Measurements from ENCODE around the gene MAMDC2.
"Not testable (repeated sequence)": the region's sequence is repeated elsewhere in the genome, so short reads cannot be mapped to it uniquely, and the experiment has no call there.

MAMDC2 gene

DNA sequence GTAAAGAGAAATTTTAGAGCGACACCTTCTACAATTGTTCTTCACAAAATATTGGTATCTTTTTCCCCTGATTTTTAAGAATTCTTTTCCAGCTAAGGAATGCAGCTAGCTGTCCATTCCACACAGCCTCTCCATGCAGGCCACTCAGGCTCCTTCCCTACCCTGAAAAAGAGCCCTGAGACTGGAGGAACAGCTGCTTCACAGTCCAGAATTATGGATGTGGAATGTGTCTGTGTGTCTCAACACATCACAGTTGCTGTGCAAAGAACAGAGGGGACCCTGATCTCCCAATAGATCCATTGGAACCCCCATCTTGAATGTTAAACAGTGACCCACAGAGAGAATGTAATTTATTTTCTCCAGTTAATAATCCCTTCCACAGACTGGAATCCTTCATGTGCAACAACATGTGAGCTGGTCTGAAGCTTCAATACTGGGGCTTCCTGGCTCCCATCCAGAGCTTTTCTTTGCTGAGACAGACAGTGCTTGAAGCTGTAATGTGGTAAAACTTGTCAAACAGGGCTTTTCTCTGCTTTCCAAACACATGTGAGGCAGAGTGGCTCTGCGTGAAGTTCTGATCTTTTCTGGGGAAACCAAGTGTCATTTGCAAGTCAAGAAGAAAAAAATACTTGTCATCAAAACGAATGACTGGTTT is 161.8 kb downstream of the MAMDC2 start:
- DNase-seq: no peak

DNA sequence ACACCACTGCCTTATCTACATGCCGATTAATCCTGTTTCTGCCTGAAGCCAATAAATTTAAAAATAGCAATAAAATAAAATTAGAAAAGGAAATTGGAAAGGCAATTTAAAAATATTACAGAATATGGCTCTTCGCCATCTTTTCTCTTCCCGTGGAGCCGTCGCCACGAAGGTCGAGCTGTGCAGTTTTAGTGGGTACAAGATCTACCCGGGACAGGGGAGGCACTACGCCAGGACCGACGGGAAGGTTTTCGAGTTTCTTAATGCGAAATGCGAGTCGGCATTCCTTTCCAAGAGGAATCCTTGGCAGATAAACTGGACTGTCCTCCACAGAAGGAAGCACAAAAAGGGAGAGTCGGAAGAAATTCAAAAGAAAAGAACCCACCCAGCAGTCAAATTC is 173.4 kb downstream of the MAMDC2 start:
- no peak for DNase-seq

DNA sequence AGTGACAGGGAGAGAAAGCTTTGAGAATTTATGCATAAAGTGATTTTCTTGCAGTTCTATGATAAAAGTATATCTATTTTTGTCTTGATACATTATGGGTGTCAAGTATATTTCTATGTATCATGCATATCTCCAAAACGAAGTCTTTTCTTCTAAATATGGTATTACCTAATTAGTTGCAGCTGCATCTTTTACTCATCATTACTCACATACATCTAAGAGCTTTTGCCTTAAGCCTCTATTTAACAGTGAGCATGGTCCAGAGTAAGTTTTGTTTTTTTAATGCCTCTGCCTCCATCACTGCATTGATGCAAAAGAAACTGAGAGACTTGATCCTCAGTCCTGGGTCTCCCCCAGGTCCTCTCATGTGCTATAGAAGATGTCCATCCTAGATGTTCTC is 175.1 kb downstream of the MAMDC2 start:
- DNase-seq: no peak

DNA sequence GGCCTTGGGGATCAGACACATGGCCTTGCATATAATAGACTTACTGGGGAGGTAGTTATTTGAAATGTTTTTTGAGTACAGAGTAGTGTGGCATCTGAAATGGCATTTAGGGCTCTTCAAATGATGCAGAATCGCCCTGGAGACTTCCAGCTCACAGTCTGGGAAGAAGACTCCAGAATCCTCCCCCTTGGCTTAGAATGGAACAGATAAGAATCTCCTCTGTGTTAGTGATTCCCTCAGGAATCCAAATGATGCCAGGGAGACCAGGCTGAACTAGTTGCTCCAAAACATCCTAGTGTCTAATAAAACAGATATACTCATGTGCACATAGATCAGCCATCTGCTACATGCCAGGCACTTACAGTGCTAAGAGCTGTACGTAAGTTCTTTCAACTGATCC is 176.6 kb downstream of the MAMDC2 start:
- DNase-seq: no peak

DNA sequence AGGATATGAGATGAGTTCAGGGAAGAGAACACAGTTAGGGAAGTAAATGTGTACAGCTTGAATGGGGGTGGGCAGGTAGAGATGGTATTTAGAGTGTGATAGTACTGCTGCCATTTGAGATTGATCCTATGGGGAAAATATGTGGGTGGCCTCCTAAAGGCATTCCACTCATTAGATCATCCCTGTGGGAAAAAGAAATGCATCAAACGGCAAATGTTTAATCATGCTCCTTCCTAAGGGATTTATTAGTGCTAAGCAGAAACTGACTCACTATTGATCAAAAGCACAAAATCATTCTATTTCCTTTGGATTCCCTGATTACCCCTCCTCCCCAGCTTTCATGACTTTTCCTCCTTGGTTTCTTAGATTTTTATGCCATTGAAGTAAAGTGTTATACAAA is 178.7 kb downstream of the MAMDC2 start:
- DNase-seq: no peak

DNA sequence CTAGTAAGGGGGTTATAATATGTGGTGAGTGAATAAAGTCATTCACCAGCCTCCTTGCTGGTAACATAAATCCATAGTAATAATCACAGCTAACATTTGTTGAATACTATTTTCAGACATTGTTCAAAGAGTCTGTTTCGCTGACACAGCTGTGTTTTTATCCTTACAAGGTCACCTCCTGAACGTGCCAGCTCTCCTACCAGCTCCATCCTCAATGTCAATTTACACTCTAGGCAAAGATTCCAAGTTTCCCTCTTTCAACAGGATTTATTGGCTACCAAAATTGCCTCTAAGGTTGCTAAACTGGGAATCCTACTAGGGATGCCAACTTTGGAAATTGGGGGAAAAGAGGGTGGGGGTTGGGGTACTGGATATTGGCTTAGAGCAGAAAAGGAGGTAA is 184.5 kb downstream of the MAMDC2 start:
- DNase-seq: peak in 1 of 14 donors; percentile 33

DNA sequence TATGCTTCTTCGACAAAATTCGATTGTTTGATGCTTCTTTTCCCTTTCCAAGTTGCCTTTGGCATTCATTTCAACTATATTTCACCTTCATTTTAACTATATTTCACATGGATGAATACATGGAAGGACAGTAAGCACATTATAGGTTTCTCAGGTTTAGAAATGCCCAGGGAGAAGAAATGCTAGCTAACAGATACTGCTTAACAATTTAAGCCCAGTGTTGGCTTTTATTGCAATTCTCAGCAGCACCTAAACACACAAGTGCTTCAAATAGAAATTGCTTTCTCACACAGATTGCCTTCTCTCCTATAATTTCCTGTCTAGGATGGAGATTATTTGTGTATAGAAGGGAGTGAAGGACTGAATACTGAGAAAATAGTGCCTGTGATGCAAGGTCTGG is 185.0 kb downstream of the MAMDC2 start:
- peak in 1 of 14 donors; percentile 64 for DNase-seq

DNA sequence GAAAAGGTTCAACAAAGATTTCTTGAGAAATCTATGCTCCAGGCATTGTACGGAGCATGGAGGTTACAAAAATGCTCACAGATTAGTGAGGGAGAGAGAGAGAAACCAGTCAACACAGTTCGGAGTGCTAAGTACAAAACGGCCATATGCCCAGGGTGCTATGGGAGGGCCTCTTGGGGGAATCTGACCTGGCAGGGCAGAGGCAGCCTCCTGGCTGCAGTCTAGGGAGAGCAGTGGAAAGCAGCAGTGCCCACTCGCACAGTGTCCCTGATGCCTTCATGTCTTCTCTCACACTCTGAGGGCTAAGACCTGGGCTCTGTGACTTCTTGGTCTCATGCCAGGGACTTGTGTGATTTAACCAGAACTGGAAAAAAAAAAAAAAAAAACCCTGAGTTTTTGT is 185.4 kb downstream of the MAMDC2 start:
- peak in 1 of 14 donors; percentile 64 for DNase-seq

DNA sequence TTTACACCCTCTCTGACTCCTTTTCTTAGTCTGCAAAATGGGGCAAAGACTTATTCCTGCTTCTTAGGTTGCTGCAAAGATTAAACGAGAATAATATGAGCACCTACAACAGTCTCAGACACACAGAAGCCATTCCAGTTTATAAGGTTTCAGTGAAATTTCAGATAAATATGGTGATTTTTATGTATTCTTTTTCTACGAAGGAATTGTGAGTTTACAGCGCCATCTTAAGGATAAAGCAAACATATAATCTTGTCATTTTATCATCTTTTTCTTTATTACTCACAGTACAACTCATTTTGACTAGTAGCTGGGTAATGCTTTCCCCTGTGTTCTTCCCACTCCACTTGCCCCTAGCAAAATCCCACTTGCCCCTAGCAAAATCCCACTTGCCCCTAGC is 185.9 kb downstream of the MAMDC2 start:
- peak in 1 of 14 donors; percentile 64 for DNase-seq

DNA sequence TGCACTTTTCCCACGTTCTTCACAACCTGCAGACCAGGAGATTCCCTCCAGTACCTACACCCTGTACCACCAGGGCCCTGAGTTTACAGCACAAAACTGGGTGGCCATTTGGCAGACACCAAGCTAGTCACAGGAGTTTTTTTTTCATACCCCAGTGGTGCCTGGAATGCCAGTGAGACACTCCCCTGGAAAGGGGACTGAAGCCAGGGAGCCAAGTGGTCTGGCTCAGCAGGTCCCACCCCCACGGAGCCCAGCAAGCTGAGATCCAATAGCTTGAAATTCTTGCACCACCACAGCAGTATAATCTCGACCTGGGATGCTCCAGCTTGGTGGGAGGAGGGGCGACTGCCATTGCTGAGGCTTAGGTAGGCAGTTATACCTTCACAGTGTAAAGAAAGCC is 188.8 kb downstream of the MAMDC2 start:
- DNase-seq: no peak

DNA sequence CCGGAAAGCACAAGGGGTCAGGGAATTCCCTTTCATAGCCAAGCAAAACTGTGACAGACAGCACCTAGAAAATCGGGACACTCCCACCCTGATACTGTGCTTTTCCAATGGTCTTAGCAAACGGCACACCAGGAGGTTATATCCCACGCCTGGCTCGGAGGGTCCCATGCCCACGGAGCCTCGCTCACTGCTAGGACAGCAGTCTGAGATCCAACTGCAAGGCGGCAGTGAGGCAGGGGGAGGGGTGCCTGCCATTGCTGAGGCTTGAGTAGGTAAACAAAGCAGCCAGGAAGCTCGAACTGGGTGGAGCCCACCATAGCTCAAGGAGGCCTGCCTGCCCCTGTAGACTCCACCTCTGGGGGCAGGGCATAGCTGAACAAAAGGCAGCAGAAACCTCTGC is 190.6 kb downstream of the MAMDC2 start:
- not testable (repeated sequence) for DNase-seq

DNA sequence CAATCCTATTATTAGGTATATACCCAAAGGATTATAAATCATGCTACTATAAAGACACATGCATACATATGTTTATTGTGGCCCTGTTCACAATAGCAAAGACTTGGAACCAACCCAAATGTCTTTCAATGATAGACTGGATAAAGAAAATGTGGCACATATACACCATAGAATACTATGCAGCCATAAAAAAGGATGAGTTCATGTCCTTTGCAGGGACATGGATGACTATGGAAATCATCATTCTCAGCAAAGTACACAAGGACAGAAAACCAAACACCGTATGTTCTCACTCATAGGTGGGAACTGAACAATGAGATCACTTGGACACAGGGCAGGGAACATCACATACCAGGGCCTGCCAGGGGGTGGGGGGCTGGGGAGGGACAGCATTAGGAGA is 202.3 kb downstream of the MAMDC2 start:
- DNase-seq: not testable (repeated sequence)

DNA sequence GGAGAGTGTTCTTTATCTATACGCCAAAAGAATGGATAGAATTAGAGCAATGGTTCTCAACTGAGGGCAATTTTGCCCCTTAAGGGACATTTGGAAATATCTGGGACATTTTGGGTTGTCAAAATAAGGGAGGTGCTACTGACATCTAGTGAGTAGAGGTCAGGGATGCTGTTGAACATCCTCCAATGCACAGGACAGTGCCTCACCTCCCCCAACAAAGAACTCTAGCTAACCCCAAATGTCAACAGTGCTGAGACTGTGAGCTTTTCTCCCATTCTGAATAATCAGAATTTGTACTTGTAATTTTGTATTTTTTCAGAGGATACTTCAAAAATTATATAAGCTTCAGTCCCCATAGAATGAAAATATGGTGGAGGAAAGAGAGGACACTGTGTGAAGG is 206.6 kb downstream of the MAMDC2 start:
- no peak for DNase-seq

DNA sequence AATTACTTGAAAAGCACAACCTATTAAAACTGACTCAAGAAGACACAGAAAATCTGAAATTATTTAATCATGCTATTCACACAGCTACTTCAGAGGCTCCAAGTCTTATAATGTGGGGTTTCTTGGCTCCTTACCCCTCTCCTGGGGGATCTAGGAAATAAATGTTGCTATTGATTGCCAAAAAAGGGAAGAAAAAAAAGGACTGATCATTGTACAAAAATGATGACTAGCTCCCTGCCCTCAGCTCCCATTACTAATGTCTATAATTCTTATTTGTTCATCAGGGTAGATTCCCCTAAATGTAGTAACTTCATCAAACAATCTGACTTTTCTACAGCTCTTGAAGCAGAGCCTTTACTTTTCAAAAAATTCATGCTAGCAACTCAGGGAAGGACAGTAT is 211.8 kb downstream of the MAMDC2 start:
- DNase-seq: no peak

DNA sequence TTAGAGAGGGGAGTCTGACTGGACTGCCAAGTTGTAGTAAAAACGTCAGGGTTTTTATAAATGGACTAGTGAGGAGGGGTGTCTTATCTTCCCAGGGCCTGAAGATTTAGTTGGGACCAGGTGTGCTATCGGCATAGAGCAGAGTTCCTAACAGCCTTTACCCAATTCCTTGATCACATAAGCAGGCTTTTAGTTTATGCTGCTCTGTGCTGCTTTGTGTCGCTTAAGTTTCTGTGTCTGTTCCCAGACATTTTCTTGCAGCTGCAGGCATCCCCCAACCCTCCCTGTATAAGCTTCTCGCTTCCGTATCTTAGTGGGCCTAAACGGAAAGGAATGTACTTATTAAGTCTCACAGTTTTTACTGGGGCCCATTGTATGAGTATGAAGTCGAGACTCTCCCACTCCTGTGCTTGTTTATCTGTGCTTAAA is 212.5 kb downstream of the MAMDC2 start:
- DNase-seq: no peak

DNA sequence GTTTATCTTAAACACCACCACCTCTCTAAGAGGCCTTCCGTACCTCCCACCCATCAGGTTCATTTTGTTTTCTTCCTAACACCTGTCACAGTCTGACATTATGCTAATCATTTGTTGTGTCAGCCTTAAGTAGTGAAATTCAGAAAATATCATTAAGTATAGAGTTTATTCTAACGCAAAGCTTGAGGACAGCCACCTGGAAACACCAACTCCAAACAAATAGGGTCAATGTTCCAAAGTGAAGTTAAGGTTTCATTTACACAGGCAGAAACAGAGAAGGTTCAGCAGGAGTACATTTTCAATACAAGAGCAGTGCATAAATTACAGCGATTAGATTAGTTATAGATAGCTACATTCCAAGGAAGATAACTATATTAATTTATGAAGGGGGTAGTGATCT is 213.9 kb downstream of the MAMDC2 start:
- no peak for DNase-seq

DNA sequence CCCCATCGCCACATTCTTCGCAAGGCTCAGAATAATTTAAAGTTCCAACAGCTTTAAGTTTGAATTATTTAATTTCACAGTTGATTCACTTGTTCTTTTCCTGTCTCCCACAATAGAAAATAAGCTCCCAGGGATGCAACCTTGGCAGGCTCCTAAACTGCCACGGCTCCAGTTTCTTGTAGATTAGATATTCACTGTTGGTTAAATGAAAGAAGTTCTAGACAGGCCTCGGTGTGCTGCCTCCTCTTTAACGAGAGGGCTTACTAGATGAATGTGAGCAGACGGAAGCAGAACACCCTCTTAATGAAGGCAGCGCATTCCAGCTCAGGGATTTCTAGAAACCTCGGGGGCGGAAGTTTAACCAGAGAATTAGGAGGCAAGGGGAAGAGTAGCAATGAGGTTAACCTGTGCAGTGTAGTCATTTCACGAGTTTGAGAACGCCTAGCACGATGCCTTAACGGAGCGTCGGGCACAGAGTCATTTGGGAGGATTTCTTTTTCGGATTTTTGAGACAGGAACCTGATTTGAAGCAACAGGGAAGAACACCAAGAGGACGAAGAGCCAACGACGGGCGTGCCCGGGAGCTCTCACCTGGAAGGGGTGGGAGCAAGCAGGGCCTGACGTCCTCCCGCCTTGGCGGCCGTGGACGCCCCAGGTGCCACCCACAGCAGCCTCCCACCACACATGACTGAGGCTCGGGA is 214.5 kb downstream of the MAMDC2 start:
- peak in 8 of 14 donors; percentile 22 to 85 (median 58) for DNase-seq

DNA sequence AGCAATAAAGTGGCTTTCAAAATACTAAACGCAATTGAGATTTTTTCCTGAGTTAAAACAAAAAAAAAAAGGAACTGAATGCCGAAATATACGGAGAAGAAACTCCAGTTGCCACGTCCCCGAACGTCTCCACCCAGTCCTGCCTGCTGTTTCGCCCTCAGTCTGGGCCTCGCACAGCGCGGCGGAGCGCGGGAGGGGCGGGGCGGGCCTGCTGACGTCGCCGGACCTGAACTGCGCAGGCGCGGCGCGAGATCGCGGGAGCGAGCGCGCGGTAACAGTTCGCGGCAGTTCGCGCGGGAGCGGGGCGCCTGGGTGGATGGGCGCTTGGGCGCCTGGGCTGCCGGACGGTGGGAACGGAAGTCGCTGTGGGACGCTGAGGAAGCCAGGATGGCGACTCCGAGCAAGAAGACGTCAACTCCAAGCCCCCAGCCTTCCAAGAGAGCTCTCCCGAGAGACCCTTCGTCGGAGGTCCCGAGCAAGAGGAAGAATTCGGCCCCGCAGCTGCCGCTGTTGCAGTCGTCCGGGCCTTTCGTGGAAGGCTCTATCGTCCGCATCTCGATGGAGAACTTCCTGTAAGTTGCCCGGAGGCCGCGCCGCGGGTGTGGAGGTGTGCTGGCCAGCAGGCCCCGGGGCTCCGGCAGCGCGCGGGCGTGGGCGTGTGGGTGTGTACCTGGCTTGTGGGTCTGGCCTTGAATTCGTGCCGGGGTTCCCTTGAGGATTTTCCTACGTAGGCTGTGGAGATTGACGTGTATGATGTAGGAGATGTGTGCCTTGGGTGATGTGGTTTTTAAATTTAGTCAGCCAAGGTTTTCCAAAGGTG is 215.3 kb downstream of the MAMDC2 start, which contains the start of gene SMC5:
SMC5 (plus strand) TSS at position 287 of the 820 bp plus-strand sequence; CDS start at position 388, 101 bp downstream.
- peak; percentile 61 to 94 (median 86) for DNase-seq

DNA sequence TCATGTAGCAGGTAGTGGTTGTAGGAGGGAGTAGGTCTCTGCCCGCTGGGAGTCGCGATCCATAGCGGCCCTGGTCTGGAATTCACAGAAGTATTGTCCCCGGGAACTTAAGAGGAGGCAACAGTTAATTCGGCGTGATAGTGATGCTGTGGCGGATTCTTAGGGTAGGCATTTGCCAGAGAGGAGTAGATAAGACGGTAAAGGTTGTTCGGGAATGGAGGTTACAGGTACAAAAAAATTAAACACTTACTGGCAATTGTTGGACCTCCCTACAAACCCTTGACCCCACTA is 215.8 kb downstream of the MAMDC2 start:
- no peak for DNase-seq

DNA sequence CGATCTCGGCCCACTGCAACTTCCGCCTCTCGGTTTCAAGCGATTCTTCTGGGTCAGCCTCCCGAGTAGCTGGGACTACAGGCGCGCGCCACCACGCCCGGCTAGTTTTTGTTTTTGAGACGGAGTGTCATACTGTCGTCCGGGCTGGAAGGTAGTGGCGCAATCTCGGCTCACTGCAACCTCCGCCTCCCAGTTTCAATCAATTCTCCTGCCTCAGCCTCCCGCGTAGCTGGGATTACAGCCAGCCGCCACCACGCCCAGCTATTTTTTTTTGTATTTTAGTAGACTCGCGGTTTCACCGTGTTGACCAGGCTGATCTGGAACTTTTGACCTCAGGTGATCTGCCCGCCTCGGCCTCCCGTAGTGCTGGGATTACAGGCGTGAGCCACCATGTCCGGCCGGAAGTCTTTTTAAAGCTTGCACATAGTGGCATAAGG is 216.4 kb downstream of the MAMDC2 start:
- no peak for DNase-seq

DNA sequence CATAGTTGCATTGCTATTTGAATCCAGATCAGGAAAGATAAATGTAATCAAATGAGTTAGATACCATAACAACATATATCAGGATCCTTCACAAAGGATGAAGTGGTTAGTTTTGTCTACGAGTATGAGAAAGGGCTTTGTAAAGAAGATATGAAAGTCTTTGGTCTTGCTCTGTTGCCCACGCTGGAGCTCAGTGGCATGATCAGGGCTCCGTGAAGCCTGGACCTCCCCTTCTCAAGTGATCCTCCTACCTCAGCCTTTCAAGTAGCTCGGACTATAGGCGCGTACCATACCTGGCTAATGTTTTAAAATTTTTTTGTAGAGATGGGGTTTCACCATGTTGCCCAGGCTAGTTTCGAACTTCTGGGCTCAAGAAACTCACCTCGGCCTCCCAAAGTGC is 217.0 kb downstream of the MAMDC2 start:
- no peak for DNase-seq

DNA sequence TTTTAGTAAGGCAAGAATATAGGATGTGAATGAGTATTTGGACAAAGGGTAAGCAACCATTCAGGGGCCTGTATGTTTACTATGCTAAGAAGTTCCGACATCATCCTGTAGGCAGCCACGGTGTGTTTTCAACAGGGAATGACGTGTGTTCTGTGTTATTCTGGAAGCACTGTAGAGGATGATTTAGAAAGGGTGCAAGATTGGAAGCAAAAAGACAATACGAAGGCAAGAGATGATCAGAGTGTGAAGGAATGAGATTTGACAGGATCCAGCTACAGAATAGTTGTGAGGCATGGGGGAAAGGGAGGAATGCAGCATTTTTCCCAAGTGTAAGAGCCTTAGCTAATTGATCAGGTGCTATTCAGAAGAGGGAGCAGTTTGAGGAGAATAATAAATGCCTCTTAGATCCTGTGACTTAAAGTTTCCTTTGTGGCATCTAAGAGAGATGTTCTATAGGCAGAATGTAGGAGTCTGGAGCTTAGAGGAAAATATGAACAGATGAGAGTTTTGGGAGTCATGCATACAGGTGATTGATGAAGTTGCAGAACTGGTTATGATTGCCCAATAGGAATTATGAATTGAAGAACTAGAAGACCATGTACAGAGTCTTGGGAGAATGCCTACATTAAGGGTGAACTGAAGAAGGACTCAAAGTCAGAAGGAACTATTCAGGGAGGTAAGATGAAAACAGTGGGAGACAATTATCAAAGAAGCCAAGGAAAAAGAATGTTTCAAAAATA is 217.7 kb downstream of the MAMDC2 start:
- no peak for DNase-seq

DNA sequence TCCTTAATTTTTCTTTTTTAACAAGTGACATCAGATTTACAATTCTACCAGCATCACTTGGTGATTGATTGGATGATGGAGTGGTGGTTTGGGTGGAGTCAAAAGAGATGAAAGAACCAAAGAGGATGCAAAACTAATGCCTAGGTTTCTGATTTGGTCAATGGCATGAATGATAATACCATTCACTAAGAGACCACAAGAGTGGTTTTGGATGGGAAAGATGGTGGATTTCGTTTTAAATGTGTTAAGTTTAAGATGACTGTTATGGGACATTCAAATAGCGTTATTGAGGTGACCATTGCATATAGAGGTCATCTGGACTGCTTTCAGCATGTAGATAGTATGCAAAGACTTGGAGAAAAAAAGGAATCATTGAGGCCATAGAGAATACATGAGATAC is 218.7 kb downstream of the MAMDC2 start:
- DNase-seq: no peak

All from C1 segment of cervical spinal cord (tissue), 14 donors.